Sigmoid colon (tissue), 4 donors: ENCODE results near the gene PRDM16.

Source experiments
- EP300 ChIP-seq, 4 donors: sonication (generic); formaldehyde crosslinking; IDR thresholded peaks; one replicate each; pipeline ENCODE4 v1.6.1; 2017; ENCODE audit warnings: antibody characterized with exemption in 4 of 4
- POLR2A ChIP-seq, 2 donors: fragments of 450-650 bp; IDR thresholded peaks; one replicate each; pipeline ENCODE4 v1.6.1; 2016; ENCODE audit warnings: antibody characterized with exemption in 2 of 2, mild to moderate bottlenecking in 2 of 2, moderate library complexity in 2 of 2
- POLR2AphosphoS5 ChIP-seq, 4 donors: sonication (generic); formaldehyde crosslinking; IDR thresholded peaks; one replicate each; pipeline ENCODE4 v1.6.1; 2017; ENCODE audit warnings: antibody characterized with exemption in 4 of 4
- TF ChIP-seq, protein P1 (sequence below), 4 experiments: fragments of 450-650 bp in 3 of 4; fragments of 200-600 bp in 1 of 4; IDR thresholded peaks; one replicate each; pipeline ENCODE4 v1.5.1; 2016 to 2019; ENCODE audit warnings: antibody characterized with exemption in 4 of 4, mild to moderate bottlenecking in 3 of 4, moderate library complexity in 2 of 4

DNA sequence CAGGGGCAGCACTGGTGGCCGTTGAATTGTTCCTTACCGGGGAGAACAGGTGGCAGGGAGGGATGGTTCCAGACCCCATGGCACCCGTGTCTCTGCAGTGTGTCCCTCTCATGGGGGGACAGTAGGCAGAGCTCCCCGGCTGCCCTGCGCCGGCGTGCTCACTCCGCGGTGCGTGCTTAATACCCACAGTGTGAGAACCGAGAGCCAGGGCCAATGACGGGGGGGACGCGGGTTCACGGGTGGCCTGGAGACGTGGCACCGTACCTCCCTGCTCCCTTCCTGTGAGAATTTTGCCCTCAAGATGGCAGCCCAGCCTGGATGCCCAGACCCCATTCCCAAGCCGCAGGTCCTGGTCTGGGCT lies 47.1 kb downstream of the PRDM16 start:
- TF ChIP-seq POLR2A (IDR thresholded peaks at IDR 0.05) (no peak), POLR2AphosphoS5 (IDR thresholded peaks at IDR 0.05) (no peak), EP300 (IDR thresholded peaks at IDR 0.05) (no peak)
- TF ChIP-seq, protein P1, sequence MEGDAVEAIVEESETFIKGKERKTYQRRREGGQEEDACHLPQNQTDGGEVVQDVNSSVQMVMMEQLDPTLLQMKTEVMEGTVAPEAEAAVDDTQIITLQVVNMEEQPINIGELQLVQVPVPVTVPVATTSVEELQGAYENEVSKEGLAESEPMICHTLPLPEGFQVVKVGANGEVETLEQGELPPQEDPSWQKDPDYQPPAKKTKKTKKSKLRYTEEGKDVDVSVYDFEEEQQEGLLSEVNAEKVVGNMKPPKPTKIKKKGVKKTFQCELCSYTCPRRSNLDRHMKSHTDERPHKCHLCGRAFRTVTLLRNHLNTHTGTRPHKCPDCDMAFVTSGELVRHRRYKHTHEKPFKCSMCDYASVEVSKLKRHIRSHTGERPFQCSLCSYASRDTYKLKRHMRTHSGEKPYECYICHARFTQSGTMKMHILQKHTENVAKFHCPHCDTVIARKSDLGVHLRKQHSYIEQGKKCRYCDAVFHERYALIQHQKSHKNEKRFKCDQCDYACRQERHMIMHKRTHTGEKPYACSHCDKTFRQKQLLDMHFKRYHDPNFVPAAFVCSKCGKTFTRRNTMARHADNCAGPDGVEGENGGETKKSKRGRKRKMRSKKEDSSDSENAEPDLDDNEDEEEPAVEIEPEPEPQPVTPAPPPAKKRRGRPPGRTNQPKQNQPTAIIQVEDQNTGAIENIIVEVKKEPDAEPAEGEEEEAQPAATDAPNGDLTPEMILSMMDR (IDR thresholded peaks at IDR 0.05), result no peak
